GM12878 (cell line): ENCODE results near the gene TMCC3. TPM values are rescaled to one million over a fixed set of nuclear protein-coding genes. Genes with fewer than 3 reads are reported as not detected.
A peak's percentile ranks its signal among the peaks of the same experiment; 100 is the strongest.

Source experiments
- ATF3 ChIP-seq: IDR thresholded peaks from 2 replicates; pipeline ENCODE4 v1.6.1; 2011; ENCODE audit warnings: low read depth, mild to moderate bottlenecking, low read length, moderate library complexity, borderline replicate concordance; ENCODE audit errors: extremely low read depth
- ATF7 ChIP-seq: fragments of 450-650 bp; IDR thresholded peaks from 2 replicates; pipeline ENCODE4 v1.6.1; 2016; ENCODE audit warnings: low read depth, mild to moderate bottlenecking
- BCL11A ChIP-seq: IDR thresholded peaks from 2 replicates; pipeline ENCODE4 v1.6.1; 2011; ENCODE audit warnings: low read depth, low read length
- CREM ChIP-seq: IDR thresholded peaks from 2 replicates; pipeline ENCODE4 v1.6.1; 2014; ENCODE audit warnings: antibody characterized with exemption, low read depth
- E4F1 ChIP-seq: fragments of 450-650 bp; IDR thresholded peaks from 2 replicates; pipeline ENCODE4 v1.6.1; 2018; ENCODE audit warnings: borderline replicate concordance, mild to moderate bottlenecking; ENCODE audit not compliant: partially characterized antibody
- EZH2 ChIP-seq: IDR thresholded peaks from 2 replicates; pipeline ENCODE4 v1.6.1; 2012; ENCODE audit warnings: low read depth, mild to moderate bottlenecking, control low read depth, inconsistent platforms, low read length, borderline replicate concordance; ENCODE audit not compliant: control insufficient read depth
- GATAD2B ChIP-seq: fragments of 450-650 bp; conservative IDR thresholded peaks from 2 replicates; pipeline ENCODE4 v1.6.1; 2017; ENCODE audit warnings: low read depth, mild to moderate bottlenecking, moderate library complexity
- IRF5 ChIP-seq: fragments of 450-650 bp; IDR thresholded peaks from 2 replicates; pipeline ENCODE4 v1.6.1; 2017; ENCODE audit warnings: borderline replicate concordance
- JUND ChIP-seq: IDR thresholded peaks from 2 replicates; pipeline ENCODE4 v1.6.1; 2012; ENCODE audit warnings: low read depth, mild to moderate bottlenecking, low read length, improper control_type of control experiment, moderate library complexity
- MAX ChIP-seq: IDR thresholded peaks from 2 replicates; pipeline ENCODE4 v1.6.1; 2012; ENCODE audit warnings: low read depth, low read length, improper control_type of control experiment
- NFYA ChIP-seq: IDR thresholded peaks from 2 replicates; pipeline ENCODE4 v1.6.1; 2011; ENCODE audit warnings: low read depth, mild to moderate bottlenecking, low read length, improper control_type of control experiment, borderline replicate concordance
- PAX5 ChIP-seq: IDR thresholded peaks from 2 replicates; pipeline ENCODE4 v1.6.1; 2011; ENCODE audit warnings: low read depth, low read length, borderline replicate concordance
- PAX8 ChIP-seq: fragments of 450-650 bp; IDR thresholded peaks from 2 replicates; pipeline ENCODE4 v1.6.1; 2017; ENCODE audit warnings: mild to moderate bottlenecking, moderate library complexity
- RAD51 ChIP-seq: fragments of 450-650 bp; IDR thresholded peaks from 2 replicates; pipeline ENCODE4 v1.6.1; 2016; ENCODE audit warnings: moderate library complexity, mild to moderate bottlenecking, inconsistent platforms
- SRF ChIP-seq, 2 experiments: IDR thresholded peaks; 2 replicates each; pipeline ENCODE4 v1.6.1; 2011; ENCODE audit warnings: low read depth in 2 of 2, low read length in 2 of 2, mild to moderate bottlenecking in 1 of 2, moderate library complexity in 1 of 2
- STAT1 ChIP-seq: fragments of 450-650 bp; conservative IDR thresholded peaks from 2 replicates; pipeline ENCODE4 v1.6.1; 2014; ENCODE audit warnings: antibody characterized with exemption, mild to moderate bottlenecking
- STAT3 ChIP-seq: IDR thresholded peaks from 2 replicates; pipeline ENCODE4 v1.6.1; 2011; ENCODE audit warnings: low read depth, low read length, improper control_type of control experiment
- TARDBP ChIP-seq: IDR thresholded peaks from 2 replicates; pipeline ENCODE4 v1.6.1; 2016; ENCODE audit warnings: borderline replicate concordance
- TCF12 ChIP-seq: IDR thresholded peaks from 2 replicates; pipeline ENCODE4 v1.6.1; 2011; ENCODE audit warnings: low read depth, mild to moderate bottlenecking, low read length
- TCF7 ChIP-seq: IDR thresholded peaks from 2 replicates; pipeline ENCODE4 v1.6.1; 2014; ENCODE audit warnings: antibody characterized with exemption, borderline replicate concordance
- YBX1 ChIP-seq: fragments of 450-650 bp; IDR thresholded peaks from 2 replicates; pipeline ENCODE4 v1.6.1; 2016; ENCODE audit warnings: antibody characterized with exemption
- ZBED1 ChIP-seq: IDR thresholded peaks from 2 replicates; pipeline ENCODE4 v1.6.1; 2016; ENCODE audit warnings: borderline replicate concordance
- ZNF217 ChIP-seq: fragments of 450-650 bp; IDR thresholded peaks from 2 replicates; pipeline ENCODE4 v1.6.1; 2017; ENCODE audit warnings: antibody characterized with exemption, mild to moderate bottlenecking
- ZNF592 ChIP-seq: fragments of 450-650 bp; IDR thresholded peaks from 2 replicates; pipeline ENCODE4 v1.6.1; 2017; ENCODE audit warnings: mild to moderate bottlenecking, moderate library complexity
- ZNF622 ChIP-seq: fragments of 450-650 bp; IDR thresholded peaks from 2 replicates; pipeline ENCODE4 v1.6.1; 2017; ENCODE audit warnings: mild to moderate bottlenecking, inconsistent platforms
- polyA plus RNA-seq, 11 experiments: library from polyadenylated mRNA; depleted of rRNA in 4 of 11; unstranded in 6 of 11; stranded (reverse) in 5 of 11; fragments of >200 nt; fragmentation: Nextera tagmentation in 4 of 11; fragmentation: Illumina TruSeq in 1 of 11; extraction: Ambion mirVana in 4 of 11; extraction: Trizol in 1 of 11; gene quantifications; 1 replicate in 1 of 11; 2 replicates in 10 of 11; pipeline versions ENCODE4 v1.2.1 to v1.2.3, GENCODE V29; 2011 to 2016; ENCODE audit warnings: inconsistent platforms in 2 of 11, missing spikeins in 2 of 11, low read depth in 1 of 11
- total RNA-seq, 4 experiments: library from RNA; depleted of rRNA in 3 of 4; stranded (reverse); fragments of >200 nt in 3 of 4; fragmentation: Illumina TruSeq in 1 of 4; extraction: Trizol in 1 of 4; gene quantifications; 2 replicates each; pipeline versions ENCODE4 v1.2.1 to v1.2.3, GENCODE V29; 2013 to 2021

TMCC3 gene
- total and polyA plus RNA-seq, 10 of the 15 experiments (the other 5 are each of a cell fraction or from before 2014, with no cell fraction given) = 5.8 to 29.8 (median 12.6) TPM

- TF ChIP-seq ZBED1 (peak; percentile 15; the same call in 1 of the 2 replicates), ZNF622 (no peak), ZNF592 (no peak), BCL11A (no peak), STAT1 (0 out of 2 replicates have a peak, but pooled peaks have one; percentile 31), ATF7 (peak; percentile 78), TCF12 (no peak), E4F1 (no peak), EZH2 (no peak), PAX5 (no peak), YBX1 (no peak), PAX8 (no peak), IRF5 (no peak), JUND (no peak), MAX (0 out of 2 replicates have a peak, but pooled peaks have one; percentile 9), NFYA (no peak), TARDBP (no peak), CREM (no peak), RAD51 (no peak), ZNF217 (no peak), TCF7 (no peak), ATF3 (no peak), SRF (IDR thresholded peaks at IDR 0.05; ENCODE audit: low read depth in 2 of 2, low read length in 2 of 2) (no peak), STAT3 (no peak), GATAD2B (no peak)
These were observed 25.8 kb upstream of the TMCC3 start (continued) for GRCh38 chr12:94676031-94676641.
